Mammary epithelial cell (primary cell): Measurements from ENCODE around the gene KSR2.

Source experiments
- CTCF ChIP-seq, 2 donors: IDR thresholded peaks in 1 of 2; conservative IDR thresholded peaks in 1 of 2; 2 replicates each; pipeline ENCODE4 v1.5.1; 2011 to 2012; ENCODE audit warnings: inconsistent platforms in 2 of 2, low read length in 2 of 2, mild to moderate bottlenecking in 2 of 2, control low read depth in 1 of 2, low read depth in 1 of 2; ENCODE audit not compliant: insufficient read depth in 1 of 2; ENCODE audit errors: extremely low read depth in 1 of 2
- EZH2 ChIP-seq: IDR thresholded peaks from 2 replicates; pipeline ENCODE4 v1.6.1; 2012; ENCODE audit warnings: low read length, inconsistent platforms, borderline replicate concordance

DNA sequence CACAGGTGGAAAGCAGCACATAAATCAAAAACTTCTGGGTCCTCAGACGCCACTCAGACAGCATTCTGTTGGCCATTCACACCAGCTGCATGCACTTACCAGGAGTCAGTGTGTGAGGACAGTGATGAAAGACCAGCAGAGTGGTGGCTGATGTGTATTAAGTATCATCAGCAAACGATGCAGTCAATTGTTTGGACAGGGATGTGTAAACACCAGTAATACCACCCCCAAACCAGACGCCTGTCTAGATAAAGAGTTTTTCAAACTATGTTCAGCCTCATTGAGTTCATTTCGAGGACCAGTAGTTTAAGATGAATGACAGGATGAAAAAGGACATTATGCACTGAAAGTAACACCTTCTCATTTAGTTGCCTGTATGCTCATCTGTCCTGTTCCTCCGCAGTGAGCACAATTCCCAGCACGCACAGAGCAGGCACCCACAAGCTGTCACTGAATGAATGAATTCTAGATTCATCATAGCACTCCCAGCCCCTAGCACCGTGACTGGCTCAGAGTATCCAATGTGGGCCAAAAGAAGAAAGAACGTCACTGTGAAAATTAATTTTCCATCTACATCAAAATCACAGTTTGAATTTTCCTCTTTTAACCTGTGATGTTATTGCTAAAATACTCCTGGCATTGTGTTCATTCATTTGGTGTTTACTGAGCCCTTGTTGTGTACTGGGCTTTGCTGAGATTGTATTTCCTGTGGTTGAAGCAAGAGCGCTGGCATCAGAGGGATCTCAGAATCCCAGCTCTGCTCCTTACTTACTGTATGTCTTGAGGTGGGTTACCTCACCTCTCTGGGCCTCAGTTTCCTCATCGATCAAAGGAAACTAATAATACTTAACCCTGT lies 482.6 kb downstream of the KSR2 start:
- TF ChIP-seq CTCF (conservative IDR thresholded peaks at IDR 0.05 in 1 of 2, IDR thresholded peaks at IDR 0.05 in 1 of 2; ENCODE audit: extremely low read depth in 1 of 2, insufficient read depth in 1 of 2, low read depth in 1 of 2, low read length in 2 of 2) (no peak), EZH2 (no peak)
